Measurements from ENCODE around the gene RASAL2.

- TF ChIP-seq POLR2A (IDR thresholded peaks at IDR 0.05) (no peak), EP300 (IDR thresholded peaks at IDR 0.05) (no peak)
- TF ChIP-seq, protein P1, sequence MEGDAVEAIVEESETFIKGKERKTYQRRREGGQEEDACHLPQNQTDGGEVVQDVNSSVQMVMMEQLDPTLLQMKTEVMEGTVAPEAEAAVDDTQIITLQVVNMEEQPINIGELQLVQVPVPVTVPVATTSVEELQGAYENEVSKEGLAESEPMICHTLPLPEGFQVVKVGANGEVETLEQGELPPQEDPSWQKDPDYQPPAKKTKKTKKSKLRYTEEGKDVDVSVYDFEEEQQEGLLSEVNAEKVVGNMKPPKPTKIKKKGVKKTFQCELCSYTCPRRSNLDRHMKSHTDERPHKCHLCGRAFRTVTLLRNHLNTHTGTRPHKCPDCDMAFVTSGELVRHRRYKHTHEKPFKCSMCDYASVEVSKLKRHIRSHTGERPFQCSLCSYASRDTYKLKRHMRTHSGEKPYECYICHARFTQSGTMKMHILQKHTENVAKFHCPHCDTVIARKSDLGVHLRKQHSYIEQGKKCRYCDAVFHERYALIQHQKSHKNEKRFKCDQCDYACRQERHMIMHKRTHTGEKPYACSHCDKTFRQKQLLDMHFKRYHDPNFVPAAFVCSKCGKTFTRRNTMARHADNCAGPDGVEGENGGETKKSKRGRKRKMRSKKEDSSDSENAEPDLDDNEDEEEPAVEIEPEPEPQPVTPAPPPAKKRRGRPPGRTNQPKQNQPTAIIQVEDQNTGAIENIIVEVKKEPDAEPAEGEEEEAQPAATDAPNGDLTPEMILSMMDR (IDR thresholded peaks at IDR 0.05), result no peak
Measured at GRCh38 chr1:178076607-178077006, 17.3 kb upstream of the RASAL2 start.
